OCI-LY7 (cell line): ENCODE measurements around the gene SFSWAP. TPM values are rescaled to one million over a fixed set of nuclear protein-coding genes. Genes with fewer than 3 reads are reported as not detected.
A peak's percentile ranks its signal among the peaks of the same experiment; 100 is the strongest.

Experiments used
- BruUV-seq: library from RNA; stranded (reverse); fragments of 400-500 nt; replicated peaks from 2 replicates; lab custom pipeline; 2021; lab: Mats Ljungman, UMichigan
- CTCF ChIA-PET: fragments of 300-600 bp; sonication (Branson Sonifier 250); formaldehyde crosslinking; loops from one replicate; lab custom pipeline; 2022; ENCODE audit warnings: antibody characterized with exemption; ENCODE audit not compliant: unreplicated experiment; lab: Charles Lee
- POLR2A ChIA-PET: fragments of 300-600 bp; sonication (Branson Sonifier 250); formaldehyde crosslinking; loops from one replicate; lab custom pipeline; 2022; ENCODE audit warnings: antibody characterized with exemption; lab: Charles Lee
- DNase-seq: peaks from one replicate; pipeline ENCODE4 v3.0.0-alpha.2; 2015; ENCODE audit warnings: low spot score
- H2AFZ ChIP-seq: fragments of 200-600 bp; sonication (generic), shearing (Covaris generic); 2 replicates; pipeline ENCODE4 v1.6.1; 2014; ENCODE audit warnings: mild to moderate bottlenecking, antibody characterized with exemption, low read length, moderate library complexity
- H3K27ac ChIP-seq: fragments of 200-600 bp; sonication (generic); 2 replicates; pipeline ENCODE4 v1.5.1; 2014; ENCODE audit warnings: mixed run types, low read depth, mild to moderate bottlenecking, moderate library complexity, low read length, inconsistent platforms; ENCODE audit not compliant: poor library complexity, severe bottlenecking
- H3K36me3 ChIP-seq: fragments of 200-600 bp; sonication (generic); 2 replicates; pipeline ENCODE4 v1.6.1; 2014; ENCODE audit warnings: mild to moderate bottlenecking, antibody characterized with exemption, low read length, moderate library complexity, mixed read lengths; ENCODE audit not compliant: insufficient read depth
- H3K4me1 ChIP-seq: fragments of 200-600 bp; sonication (generic); 2 replicates; pipeline ENCODE4 v1.5.1; 2014; ENCODE audit warnings: mild to moderate bottlenecking, low read length; ENCODE audit not compliant: insufficient read depth, poor library complexity, severe bottlenecking
- H3K4me2 ChIP-seq: fragments of 200-600 bp; sonication (generic); 2 replicates; pipeline ENCODE4 v1.6.1; 2014; ENCODE audit warnings: mild to moderate bottlenecking, low read length
- H3K4me3 ChIP-seq: fragments of 200-600 bp; sonication (generic); 2 replicates; pipeline ENCODE4 v1.5.1; 2014; ENCODE audit warnings: mild to moderate bottlenecking, low read depth, low read length; ENCODE audit not compliant: poor library complexity, severe bottlenecking
- H3K79me2 ChIP-seq: fragments of 200-600 bp; sonication (generic); 2 replicates; pipeline ENCODE4 v1.6.1; 2016; ENCODE audit warnings: low read depth, mild to moderate bottlenecking, low read length, moderate library complexity, mixed read lengths; ENCODE audit not compliant: insufficient read depth
- H3K9me2 ChIP-seq: fragments of 200-600 bp; sonication (generic); 2 replicates; pipeline ENCODE4 v1.6.1; 2016; ENCODE audit warnings: mild to moderate bottlenecking, low read length, mixed read lengths; ENCODE audit not compliant: insufficient read depth
- H3K9me3 ChIP-seq: fragments of 200-600 bp; sonication (generic); 2 replicates; pipeline ENCODE4 v1.6.1; 2014; ENCODE audit warnings: mild to moderate bottlenecking, mixed run types, low read length, mixed read lengths
- H4K20me1 ChIP-seq: fragments of 200-600 bp; sonication (generic); 2 replicates; pipeline ENCODE4 v1.6.1; 2014; ENCODE audit warnings: mild to moderate bottlenecking, antibody characterized with exemption, low read length, moderate library complexity, mixed read lengths; ENCODE audit not compliant: insufficient read depth
- EZH2phosphoT487 ChIP-seq: fragments of 200-600 bp; sonication (generic); IDR thresholded peaks from 2 replicates; pipeline ENCODE4 v1.6.1; 2018; ENCODE audit warnings: low read depth, borderline replicate concordance, mild to moderate bottlenecking, mixed run types, antibody characterized with exemption, low read length, moderate library complexity, mixed read lengths
- intact Hi-C: fragments of 100-400 bp; cut with micrococcal nuclease; formaldehyde crosslinking; loops from one replicate; pipeline ENCODE4 v1.10.0; 2022; ENCODE audit not compliant: unreplicated experiment
- total RNA-seq, 2 experiments: library from RNA; depleted of rRNA in 1 of 2; stranded (reverse); fragments of >200 nt in 1 of 2; shearing (Covaris generic) in 1 of 2; gene quantifications; 2 replicates each; pipeline ENCODE4 v1.2.3, GENCODE V29; 2014 to 2022
- TF ChIP-seq, protein P1 (sequence below): fragments of 200-600 bp; sonication (generic); conservative IDR thresholded peaks from 2 replicates; pipeline ENCODE4 v1.5.1; 2014; ENCODE audit warnings: mild to moderate bottlenecking, antibody characterized with exemption, low read length, moderate library complexity, mixed read lengths

SFSWAP gene
- total RNA-seq, 2 experiments from 2014 or later = 54.0 to 87.1 TPM

GRCh38 chr12:131682510-131682895 lies 28.4 kb upstream of the SFSWAP start:
- TF ChIP-seq, protein P1, sequence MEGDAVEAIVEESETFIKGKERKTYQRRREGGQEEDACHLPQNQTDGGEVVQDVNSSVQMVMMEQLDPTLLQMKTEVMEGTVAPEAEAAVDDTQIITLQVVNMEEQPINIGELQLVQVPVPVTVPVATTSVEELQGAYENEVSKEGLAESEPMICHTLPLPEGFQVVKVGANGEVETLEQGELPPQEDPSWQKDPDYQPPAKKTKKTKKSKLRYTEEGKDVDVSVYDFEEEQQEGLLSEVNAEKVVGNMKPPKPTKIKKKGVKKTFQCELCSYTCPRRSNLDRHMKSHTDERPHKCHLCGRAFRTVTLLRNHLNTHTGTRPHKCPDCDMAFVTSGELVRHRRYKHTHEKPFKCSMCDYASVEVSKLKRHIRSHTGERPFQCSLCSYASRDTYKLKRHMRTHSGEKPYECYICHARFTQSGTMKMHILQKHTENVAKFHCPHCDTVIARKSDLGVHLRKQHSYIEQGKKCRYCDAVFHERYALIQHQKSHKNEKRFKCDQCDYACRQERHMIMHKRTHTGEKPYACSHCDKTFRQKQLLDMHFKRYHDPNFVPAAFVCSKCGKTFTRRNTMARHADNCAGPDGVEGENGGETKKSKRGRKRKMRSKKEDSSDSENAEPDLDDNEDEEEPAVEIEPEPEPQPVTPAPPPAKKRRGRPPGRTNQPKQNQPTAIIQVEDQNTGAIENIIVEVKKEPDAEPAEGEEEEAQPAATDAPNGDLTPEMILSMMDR = no peak
- TF ChIP-seq EZH2phosphoT487 = no peak
- intact Hi-C loops = no loop called here
- H2AFZ ChIP-seq = peak overlapping the region; percentile 64; the same call in 1 of the 2 replicates
- H3K4me3 ChIP-seq = peak overlapping the region; percentile 17
- no peak for DNase-seq
- ChIA-PET CTCF (no interaction called here), POLR2A (no interaction called here)
- no peaks in the 10 kb centered on the region for H3K79me2 ChIP-seq
- H4K20me1 ChIP-seq = no peaks in the 10 kb centered on the region
- H3K4me2 ChIP-seq = peak overlapping the region; percentile 46; the same call in 1 of the 2 replicates
- H3K4me1 ChIP-seq = peaks cover 13% of the 10 kb centered on the region
- no peaks in the 10 kb centered on the region for H3K36me3 ChIP-seq
- H3K9me3 ChIP-seq = no peaks in the 10 kb centered on the region
- no peaks in the 10 kb centered on the region for H3K9me2 ChIP-seq
- no peak overlapping the region for H3K27ac ChIP-seq
- BruUV-seq = no TSS peak

GRCh38 chr12:131683266-131684014 lies 27.4 kb upstream of the SFSWAP start:
- CTCF ChIA-PET = no interaction called here
- peaks cover 13% of the 10 kb centered on the region for H3K4me1 ChIP-seq
- POLR2A ChIA-PET = no interaction called here
- no peaks in the 10 kb centered on the region for H4K20me1 ChIP-seq
- TF ChIP-seq, protein P1 = no peak
- no peak for TF ChIP-seq EZH2phosphoT487
- H3K9me3 ChIP-seq = peaks cover 5% of the 10 kb centered on the region; the same call in 1 of the 2 replicates
- no peak overlapping the region for H2AFZ ChIP-seq
- H3K4me2 ChIP-seq = no peak overlapping the region
- H3K9me2 ChIP-seq = no peaks in the 10 kb centered on the region
- no peaks in the 10 kb centered on the region for H3K79me2 ChIP-seq
- H3K36me3 ChIP-seq = no peaks in the 10 kb centered on the region
- DNase-seq = no peak
- no peak overlapping the region for H3K4me3 ChIP-seq
- no peak overlapping the region for H3K27ac ChIP-seq
- intact Hi-C loops = no loop called here
- no TSS peak for BruUV-seq

DNA sequence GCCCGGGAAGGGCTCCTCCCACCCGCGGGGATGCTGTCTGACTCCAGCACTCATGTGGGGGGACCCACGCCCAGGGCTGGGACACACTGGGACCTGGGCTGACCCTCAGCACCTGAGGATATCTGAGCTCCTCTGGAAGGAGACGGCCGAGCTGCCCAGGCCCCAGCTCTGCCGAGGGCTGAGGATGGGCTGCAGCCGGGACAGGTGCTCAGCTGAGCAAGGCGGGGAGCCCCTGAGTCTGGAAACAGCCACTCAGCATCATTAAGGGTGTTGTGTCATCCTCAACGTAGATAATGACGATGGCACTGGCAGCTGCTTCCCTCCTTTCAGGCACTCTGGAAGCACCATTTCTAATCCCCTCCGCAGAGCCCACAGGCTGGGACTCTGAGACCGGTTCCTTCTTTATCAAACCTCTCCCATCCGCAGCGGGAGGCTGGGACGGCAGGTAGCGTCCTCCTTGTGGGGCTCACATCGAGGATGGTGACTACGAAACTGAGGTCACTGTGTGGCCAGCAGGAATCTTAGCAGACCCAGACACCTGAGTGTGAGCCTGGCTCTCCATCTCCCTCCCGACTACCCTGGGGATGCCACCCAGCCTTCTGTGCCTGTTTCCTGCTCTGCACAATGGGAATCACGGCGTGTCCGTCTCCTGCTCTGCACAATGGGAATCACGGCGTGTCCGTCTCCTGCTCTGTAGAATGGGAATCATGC lies 26.7 kb upstream of the SFSWAP start:
- no peak for DNase-seq
- H3K36me3 ChIP-seq = no peaks in the 10 kb centered on the region
- H3K4me1 ChIP-seq = peaks cover 13% of the 10 kb centered on the region
- peaks cover 12% of the 10 kb centered on the region for H3K9me3 ChIP-seq
- no peak overlapping the region for H3K27ac ChIP-seq
- no peak overlapping the region for H3K4me3 ChIP-seq
- intact Hi-C loops = no loop called here
- TF ChIP-seq, protein P1 = no peak
- no peak for TF ChIP-seq EZH2phosphoT487
- H2AFZ ChIP-seq = no peak overlapping the region
- no TSS peak for BruUV-seq
- H3K9me2 ChIP-seq = no peaks in the 10 kb centered on the region
- H3K4me2 ChIP-seq = no peak overlapping the region
- CTCF ChIA-PET = no interaction called here
- H3K79me2 ChIP-seq = no peaks in the 10 kb centered on the region
- POLR2A ChIA-PET = no interaction called here
- no peaks in the 10 kb centered on the region for H4K20me1 ChIP-seq
